GM19324 (cell line): Measurements from ENCODE around the gene FOXP4.

Experiments
- ATAC-seq: cut with Tn5 transposase; IDR thresholded peaks from one replicate; pipeline ENCODE4 v1.9.1; 2021; ENCODE audit warnings: mild to moderate bottlenecking, moderate library complexity; ENCODE audit not compliant: unreplicated experiment, low FRiP score

Gene FOXP4

DNA sequence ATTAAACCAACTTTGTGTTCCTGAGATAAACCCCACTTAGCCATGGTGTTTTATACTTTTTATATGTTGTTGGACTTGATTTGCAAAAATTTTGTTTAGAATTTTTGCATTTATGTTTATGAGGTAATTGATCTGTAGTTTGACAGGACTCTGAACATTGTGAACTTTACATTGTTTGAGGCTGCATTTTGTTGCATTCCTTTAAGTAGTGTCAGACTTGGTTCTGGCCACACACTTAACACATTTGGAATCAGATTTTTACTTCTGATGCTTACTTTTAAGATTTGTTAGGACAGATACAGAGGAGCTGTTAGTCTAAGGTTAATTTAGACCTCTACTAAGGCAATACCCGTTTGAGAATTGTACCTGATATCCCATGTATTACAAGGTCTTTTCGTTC lies 75.6 kb downstream of the FOXP4 start:
- ATAC-seq, result no peak

DNA sequence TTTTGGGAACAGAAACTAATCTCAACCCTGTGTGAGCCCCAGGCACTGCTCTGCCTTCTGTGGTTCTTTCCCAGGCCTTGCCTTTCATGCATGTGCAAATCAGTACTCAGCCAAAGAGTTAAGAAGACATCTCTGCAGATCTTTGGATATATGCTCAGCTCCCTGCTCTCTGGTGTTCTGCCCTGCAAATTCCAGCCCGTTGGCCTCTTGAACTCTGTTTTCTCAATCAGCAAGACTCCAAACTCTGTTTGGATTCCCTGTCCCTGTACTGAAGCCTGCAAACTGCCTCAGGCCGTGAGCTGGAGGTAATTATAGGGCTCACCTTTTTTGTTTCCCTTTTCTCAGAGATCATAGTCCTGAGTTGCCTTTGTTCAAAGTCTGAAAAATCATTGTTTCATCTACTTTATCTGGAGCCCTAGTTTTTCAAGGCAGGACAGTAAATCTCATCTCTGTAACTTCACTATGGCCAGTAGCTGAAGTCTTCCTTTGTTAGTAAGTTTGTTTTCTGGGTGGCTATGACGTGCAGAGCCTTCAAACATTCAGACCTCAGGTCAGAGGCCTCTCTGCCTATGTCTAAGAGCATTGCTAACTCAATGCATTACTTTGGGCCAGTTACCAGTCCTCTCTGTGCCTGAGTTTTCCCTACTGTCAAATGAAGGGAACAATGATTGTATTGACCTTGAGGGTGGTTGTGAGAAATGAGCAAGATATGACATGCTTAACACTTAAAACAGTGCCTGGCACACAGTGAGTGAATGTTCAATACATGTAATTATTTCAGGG lies 76.2 kb downstream of the FOXP4 start:
- no peak for ATAC-seq

DNA sequence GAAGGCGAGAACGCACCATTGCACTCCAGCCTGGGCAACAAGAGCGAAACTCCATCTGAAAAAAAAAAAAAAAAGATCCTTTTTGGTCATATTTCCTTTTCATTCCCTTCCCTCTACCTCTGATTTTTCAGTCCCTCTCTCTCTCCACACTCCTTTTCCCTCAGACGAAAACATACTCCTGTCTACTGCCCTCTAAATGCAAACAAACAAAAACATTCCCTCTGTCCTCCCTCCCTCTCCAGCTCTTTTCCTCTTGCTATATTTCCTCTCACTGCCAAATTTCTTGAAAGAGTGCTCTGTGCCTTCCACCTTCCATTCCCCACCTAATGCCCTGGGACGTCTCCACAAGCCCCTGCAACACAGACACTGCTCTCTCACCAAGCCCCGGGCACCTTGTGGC lies 77.1 kb downstream of the FOXP4 start:
- ATAC-seq, result no peak

DNA sequence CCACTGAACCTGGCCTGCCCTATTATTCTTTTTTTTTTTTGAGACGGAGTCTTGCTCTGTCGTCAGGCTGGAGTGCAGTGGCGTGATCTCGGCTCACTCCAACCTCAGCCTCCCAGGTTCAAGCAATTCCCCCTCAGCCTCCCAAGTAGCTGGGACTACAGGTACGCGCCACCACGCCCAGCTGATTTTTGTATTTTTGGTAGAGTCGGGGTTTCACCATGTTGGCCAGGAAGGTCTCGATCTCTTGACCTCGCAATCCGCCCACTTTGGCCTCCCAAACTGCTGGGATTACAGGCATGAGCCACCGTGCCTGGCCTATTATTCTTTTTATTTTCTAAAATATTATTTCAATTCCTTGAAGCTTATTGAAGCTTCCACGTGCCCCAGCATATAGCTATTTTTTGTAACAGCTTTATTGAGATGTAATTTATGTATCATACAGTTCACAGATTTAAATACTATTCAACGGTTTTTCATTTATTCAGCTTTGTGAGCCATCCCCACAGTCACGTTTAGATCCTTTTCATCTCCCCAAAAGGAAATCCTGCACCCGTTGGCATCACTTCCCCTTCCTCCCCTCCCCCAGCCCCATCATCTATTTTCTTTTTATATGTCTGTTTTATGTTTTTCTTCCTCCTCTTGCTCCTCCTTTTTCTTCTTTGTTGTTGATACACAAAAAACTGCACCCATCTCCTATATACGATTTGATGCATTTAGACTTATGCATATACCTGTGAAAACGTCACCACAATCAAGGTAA lies 78.6 kb downstream of the FOXP4 start:
- no peak for ATAC-seq

DNA sequence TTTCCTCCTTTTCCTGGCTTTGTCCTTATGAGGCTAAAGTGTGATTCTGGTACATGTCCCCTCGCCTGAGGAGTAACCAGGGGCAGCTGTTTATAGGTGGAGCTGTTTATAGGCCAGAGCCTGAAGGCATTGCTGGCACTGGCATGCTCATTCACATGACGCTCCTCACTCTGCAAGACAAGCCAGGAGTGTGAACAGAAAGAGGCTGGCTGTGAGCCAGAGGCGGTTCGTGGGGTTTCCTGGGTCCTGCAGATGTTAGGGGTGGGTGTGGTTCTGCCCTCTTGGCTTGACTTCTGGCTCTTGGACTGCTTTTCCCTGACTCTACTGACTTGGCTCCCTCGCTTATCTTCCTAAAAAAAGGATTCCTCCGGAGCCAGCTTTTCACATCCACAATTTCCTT lies 79.3 kb downstream of the FOXP4 start:
- ATAC-seq, result no peak

DNA sequence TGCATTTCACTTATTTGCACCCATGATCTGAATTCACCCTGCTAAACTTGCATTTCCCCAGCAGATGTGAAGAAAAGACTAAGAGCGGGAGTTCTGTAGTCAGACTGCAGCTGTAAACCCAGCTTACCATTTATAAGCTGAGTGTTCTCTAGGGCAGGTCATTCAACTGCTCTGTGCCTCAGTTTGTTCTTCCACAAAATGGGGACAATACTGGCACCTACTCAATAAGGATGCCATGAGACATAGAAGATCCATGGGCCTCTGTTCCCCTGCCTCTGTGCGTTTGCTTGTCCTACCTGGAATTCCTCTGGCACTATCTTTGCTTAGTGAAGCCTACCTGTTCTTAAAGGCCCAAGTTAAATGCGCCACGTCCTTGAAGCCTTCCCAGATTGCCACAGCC lies 79.8 kb downstream of the FOXP4 start:
- ATAC-seq, result no peak

DNA sequence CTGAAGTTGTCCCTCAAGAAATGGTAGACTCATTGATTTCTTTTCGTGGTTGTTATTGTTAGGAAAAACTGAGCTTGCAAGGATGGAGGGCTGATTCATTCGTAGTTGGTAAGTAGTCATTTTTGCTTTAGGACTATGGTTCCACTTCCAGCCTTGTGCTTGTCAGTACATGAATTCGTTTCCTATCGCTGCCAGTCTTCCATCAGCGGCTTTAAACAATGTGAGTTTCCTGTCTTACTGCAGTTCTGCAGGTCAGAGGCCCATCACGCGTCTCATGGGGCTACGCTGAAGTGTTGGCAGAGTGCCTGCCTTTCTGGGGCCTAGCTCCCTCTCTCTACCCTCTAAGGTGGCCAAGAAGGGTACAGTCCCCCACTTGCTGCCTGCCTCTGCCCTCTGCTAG lies 80.7 kb downstream of the FOXP4 start:
- ATAC-seq, result no peak

DNA sequence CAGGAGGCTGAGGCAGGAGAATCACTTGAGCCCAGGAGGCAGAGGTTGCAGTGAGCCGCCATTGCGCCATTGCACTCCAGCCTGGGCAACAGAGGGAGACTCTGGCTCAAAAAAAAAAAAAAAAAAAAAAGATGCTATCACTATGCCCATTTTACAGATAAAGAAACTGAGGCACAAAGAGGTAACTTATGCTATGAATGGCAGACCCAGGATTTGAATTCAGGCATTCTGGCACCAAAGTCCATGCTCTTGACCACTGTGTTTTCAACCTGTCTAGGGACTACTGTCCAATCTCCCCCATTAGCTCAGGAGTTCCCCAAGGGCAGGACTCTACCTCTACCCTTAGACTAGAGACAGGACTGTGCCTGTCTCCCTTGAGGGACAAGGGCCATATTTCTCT lies 82.9 kb downstream of the FOXP4 start:
- ATAC-seq, result no peak

DNA sequence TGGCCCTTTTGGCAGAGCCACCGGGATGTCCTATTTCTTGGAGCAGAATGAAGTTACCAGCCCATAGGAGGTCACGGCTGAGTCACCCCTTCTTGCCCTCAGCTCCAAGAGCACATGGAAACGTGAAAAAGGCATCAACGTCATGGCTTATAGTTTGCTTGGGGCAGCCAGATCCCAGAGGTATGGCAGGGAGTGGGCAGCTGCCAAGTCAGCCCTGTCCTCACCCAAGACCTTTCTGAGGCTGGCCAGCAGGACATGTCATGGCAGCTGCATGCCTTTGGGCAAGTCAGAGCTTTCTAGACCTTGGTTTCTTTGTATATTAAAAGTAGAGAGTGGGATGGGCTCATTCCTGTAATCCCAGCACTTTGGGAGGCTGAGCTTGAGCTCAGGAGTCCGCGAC lies 83.9 kb downstream of the FOXP4 start:
- no peak for ATAC-seq

DNA sequence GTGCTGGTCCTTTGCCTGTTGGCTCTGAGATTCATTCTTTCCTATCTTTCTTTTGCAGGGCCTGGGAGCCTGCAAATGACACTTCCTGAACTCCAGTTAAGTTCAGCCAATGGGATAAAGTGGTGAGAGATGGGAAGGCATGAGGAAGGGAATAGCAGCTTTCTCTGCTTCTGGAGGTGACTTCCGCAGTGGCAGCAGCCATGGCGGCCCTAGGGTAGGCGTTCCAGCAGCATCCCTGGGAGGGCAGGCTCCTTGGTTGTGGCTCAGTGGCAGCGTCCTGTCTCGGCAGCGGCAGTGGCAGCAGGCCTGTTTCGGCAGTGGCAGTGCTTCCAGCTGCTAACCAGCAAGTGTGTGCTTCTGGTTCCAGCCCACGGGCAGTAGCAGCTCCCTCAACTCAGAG lies 84.8 kb downstream of the FOXP4 start:
- ATAC-seq, result no peak

DNA sequence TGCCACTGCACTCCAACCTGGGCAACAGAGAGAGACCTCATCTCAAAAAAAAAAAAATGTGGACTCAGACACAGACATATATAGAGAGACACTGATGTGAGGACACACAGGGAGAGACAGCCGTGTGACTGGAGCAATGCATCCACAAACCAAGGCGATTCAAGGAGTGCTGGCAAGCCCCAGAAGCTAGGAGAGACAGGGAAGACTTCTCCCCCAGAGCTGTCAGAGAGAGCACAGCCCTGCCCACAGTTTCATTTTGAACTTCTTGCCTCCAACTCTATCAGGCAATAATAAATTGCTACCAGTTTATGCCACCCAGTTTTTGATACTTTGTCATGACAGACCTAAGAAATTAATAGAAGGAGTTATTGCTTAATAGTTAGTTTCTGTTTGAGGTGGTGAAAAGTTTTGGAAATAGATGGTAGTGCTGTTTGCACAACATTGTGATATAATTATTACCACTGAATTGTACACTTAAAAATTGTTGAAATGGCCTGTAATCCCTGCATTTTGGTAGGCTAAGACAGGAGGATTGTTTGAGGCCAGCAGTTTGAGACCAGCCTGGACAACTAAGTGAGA lies 87.0 kb downstream of the FOXP4 start:
- ATAC-seq, result no peak

DNA sequence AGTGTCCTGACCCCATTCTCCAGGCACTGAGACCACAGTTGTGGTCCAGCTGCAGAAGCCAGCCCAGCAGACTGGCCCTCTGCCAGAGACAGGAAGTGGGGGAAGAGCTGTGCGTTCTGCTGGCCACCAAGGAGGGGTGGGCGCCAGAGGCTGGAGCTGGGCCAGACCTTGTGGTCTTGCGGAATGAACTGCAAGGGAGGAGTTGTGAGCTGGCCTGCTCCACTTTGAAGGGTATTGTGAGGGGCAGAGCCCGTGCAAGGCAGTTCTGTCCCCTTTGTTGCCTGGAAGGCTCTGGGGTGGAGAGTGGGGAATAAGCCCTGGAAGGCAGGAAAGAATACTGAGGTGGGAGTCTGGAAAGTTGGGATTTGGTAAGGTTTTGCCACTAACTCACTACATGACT lies 88.5 kb downstream of the FOXP4 start:
- no peak for ATAC-seq

DNA sequence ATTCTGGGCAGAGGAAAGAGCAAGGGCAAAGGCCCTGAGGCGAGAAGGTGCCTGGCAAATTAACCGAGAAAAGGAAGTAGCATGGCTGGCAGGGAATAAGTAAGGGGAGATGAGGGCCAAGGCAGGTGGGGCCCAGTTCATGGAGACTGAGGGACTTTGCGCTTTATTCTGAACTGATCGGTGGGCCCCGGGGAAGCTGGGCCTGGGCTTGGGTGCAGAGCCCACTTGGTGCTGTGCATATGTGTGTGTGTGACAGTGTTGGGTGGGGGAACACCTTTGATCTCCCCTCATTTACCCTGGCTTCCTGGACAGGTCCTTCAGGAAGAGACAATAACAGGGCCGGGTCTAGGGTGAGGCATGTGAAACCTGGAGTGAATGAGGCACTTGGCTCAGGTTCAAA lies 89.2 kb downstream of the FOXP4 start:
- ATAC-seq, result no peak

DNA sequence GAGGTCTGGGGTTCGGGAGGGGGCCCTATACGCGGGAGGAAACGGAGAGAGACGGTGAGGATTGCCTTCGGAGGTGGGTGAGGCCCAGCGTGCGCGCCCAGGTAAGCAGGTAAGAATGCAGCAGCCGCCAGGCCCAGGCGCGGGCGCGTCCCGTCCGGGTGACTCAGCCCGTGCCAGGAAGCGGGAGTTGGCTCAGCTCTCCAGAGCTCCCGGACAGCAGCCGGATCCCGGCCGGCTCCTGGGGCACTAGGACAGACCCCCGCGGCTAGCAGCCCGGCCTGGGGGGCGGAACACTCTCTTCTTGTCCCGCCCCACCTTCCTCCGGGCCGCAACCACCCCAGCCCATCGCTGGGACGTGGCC lies 90.6 kb downstream of the FOXP4 start:
- ATAC-seq, result no peak

DNA sequence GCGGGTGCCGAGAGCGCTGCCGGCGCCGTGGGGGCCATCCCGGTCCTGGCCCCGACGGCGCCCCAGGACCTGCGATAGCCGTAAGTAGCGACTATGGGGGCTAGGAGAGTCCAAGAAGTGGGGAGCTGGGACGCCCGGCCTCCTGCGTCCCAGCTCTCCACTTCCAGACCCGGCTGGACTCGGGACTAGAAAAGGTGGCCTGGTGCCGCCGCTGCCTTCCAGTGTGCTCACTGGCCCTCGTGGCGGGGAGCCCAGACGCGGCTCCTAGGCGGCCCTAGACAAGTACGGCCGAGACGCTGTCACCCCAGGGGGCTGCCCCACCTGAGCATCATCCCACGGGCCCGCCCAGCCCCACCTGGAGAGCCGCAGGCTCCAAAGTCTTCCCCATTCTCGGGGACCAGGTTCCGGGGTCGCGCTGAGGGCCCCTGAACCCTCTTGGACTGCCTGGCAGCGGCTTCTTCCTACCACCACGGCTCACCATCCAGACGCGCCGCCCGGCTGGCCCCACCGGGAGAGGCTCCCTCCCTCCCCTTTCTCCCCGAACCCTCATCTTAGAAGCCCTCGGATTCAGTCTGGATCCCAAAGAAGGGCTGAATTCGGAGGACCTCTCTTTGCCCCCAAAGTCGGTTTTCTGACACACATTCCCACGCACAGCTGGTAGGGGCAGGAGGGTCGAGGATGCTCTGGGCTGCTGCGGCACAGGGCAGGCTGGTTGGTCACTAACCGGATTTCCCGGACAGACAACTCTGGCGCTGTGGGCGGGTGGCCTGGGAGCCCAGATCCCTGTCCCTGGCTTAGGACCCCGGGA lies 91.2 kb downstream of the FOXP4 start:
- ATAC-seq, result no peak

DNA sequence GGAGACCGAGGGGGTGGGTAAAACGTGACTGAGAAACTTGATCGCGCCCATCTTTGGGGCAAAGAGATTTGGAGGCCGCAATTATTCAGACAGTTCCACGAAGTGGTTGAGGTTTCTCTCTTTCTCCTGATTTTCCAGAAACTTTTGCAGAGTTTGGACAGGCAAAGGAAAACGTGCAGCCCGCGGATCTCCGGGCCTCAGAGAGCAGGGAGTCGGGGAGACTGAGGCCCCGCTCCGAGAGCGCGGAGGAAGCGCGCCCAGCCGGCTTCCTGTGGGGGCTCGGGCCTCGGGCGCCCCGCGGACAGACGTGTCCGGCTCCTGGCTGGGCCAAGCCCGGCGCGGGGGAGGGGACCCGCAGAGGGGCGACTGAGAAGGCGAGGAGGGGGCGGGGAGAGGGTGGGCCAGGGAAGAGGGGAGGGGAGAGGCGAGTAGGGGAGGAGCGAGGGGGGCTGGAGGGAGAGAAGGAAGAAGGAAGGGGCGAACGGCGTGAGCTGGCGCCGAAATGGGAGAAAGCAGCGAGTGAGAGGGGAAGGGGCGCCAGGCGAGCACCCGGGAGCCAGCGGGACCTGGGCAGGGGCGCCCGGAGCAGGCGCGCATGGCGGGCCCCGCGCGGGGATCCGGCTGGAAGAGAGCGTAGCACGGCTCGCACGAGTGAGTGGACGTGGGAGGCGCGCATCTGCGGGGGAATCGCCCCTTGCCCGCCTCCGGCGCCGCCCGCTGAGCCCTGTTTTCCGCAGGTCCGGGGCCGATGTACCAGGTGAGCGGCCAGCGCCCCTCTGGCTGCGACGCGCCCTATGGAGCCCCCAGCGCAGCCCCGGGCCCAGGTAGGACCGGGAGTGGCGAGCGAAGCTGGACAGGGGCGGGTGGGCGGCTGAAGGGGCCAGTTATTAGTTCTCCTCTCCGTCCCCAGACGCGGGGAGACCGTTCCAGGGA lies 92.1 kb downstream of the FOXP4 start, which contains the start of gene MDFI:
MDFI (plus strand) TSS at position 467 of the 933 bp plus-strand sequence; CDS start at position 749, 282 bp downstream.
- ATAC-seq, result no peak

DNA sequence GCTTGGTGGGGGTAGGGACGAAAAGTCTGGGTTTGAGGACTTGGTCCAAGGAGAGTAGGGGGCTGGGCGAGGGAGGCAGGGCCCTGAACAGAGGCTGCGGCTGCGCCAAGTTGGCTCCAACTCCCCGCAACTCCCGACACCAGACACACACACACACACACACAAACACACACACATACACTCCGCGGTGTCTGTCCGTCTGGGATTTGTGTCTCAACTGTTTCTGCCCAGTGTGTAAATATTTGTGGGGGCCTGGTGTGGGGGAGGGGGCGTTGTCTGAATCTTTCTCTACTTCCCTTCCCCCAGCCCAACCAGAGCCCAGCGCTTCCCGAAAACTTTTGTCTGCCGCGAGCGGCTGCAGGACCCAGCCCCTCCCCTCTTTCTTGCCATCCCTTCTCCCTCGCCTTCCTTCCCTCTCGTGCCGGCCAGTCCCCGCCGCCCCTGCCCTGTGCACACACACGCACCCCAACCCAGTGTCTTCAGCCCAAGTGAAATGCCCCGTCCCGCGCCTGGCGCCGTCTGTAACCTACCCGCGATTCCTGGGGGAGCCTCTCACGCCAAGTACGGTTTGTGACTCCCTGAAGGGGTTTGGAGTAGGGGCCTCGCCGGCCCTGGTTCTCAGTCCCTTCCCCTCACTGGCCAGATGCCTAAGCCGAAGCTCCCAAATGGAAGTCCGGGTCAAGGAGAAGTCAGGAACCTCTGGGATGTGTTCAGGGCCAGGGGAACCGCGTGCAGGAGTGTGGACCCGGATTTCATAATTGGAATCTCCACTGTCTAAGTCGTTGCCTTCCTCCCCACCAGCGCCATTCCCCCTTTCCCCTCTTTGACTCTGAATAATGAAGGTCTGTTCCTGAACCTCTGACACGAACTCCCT lies 93.0 kb downstream of the FOXP4 start:
- ATAC-seq, result no peak

DNA sequence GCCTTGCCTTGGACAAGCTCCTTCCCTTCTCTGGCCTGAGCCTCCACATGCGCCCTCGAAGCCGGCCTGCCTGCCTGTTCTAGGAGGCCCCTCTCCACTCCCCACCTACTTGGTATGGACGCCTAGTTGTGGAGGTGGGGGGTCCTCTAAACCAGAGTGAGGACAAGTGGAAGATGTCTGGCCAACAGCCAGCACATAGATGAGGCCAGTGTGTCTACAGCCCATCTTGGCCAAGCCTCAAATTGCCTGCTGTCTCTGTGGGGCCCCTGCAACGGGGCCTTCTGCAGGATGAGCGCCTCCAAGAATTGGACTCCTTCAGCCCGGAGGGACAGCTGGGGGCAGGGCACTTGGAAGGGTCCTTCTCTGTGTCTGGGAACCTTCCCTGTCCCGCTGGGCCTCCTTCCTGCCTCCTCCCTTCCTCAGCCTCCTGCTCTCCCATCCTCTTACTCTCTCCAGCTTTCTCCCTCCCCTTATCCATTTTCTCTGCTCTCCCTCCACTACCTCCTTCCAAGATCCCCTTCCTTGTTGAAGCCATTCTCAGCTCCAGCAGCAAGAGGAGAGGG lies 93.7 kb downstream of the FOXP4 start:
- ATAC-seq, result no peak

DNA sequence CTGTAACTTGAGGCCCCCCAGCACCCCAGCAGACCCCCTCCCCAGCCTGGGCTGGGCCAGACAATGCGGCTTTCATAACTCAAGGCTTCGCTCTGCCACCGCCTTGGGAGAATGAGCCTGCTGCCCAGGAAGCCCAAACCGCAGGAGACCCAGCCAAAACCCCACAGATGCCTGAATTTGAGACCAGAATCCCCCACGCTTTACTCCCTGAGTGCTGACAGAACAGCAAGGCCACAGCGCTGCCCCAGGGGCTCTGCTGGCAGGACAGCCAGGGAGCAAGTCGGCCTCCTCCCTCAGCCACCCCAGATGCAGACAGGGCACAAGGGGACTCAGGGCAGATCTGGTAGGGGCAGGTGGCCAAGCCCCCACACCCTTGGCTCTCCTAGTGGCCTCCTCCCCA lies 94.2 kb downstream of the FOXP4 start:
- ATAC-seq, result no peak
